BE2C (cell line): Measurements from ENCODE around the gene CCR5AS.

Source experiments
- DNase-seq: peaks from one replicate; pipeline ENCODE4 v3.0.0-alpha.2; 2020
- H3K27me3 ChIP-seq: fragments of 250-450 bp; sonication (Bioruptor Pico); 2 replicates; pipeline ENCODE4 v1.5.1; 2020; ENCODE audit warnings: mild to moderate bottlenecking
- H3K36me3 ChIP-seq: fragments of 250-450 bp; sonication (Bioruptor Pico); 2 replicates; pipeline ENCODE4 v1.5.1; 2020; ENCODE audit warnings: mild to moderate bottlenecking
- H3K4me1 ChIP-seq: fragments of 250-450 bp; sonication (Bioruptor Pico); 2 replicates; pipeline ENCODE4 v1.5.1; 2020
- H3K4me3 ChIP-seq: 2 replicates; pipeline ENCODE4 v1.5.1; 2011; ENCODE audit warnings: low read depth, low read length
- H3K9me3 ChIP-seq: fragments of 250-450 bp; sonication (Bioruptor Pico); 2 replicates; pipeline ENCODE4 v1.5.1; 2020
- TF ChIP-seq, protein P1 (sequence below): IDR thresholded peaks from 2 replicates; pipeline ENCODE4 v1.5.1; 2012; ENCODE audit warnings: mild to moderate bottlenecking, low read depth, low read length

CCR5AS gene

DNA sequence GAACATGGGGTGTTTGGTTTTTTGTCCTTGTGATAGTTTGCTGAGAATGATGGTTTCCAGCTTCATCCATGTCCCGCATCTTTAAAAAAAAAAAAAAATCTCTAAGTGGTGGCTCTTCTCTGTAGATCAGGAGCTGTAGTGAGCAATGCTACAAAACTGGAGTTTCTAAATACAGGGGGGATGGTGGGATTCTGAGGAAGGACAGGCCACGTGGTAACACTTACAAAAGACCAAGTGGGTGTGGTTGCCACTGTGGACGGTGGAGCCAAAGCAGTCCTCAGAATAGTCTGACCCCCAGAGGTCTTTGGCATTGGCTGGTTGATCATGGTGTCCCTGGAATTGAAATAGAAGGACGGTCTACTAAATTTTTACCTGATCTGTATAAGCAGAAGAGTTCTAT lies 7.9 kb upstream of the CCR5AS start:
- TF ChIP-seq, protein P1, sequence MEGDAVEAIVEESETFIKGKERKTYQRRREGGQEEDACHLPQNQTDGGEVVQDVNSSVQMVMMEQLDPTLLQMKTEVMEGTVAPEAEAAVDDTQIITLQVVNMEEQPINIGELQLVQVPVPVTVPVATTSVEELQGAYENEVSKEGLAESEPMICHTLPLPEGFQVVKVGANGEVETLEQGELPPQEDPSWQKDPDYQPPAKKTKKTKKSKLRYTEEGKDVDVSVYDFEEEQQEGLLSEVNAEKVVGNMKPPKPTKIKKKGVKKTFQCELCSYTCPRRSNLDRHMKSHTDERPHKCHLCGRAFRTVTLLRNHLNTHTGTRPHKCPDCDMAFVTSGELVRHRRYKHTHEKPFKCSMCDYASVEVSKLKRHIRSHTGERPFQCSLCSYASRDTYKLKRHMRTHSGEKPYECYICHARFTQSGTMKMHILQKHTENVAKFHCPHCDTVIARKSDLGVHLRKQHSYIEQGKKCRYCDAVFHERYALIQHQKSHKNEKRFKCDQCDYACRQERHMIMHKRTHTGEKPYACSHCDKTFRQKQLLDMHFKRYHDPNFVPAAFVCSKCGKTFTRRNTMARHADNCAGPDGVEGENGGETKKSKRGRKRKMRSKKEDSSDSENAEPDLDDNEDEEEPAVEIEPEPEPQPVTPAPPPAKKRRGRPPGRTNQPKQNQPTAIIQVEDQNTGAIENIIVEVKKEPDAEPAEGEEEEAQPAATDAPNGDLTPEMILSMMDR = no peak
- Histone ChIP-seq H3K9me3 (no peaks in the 10 kb centered on the region), H3K27me3 (no peaks in the 10 kb centered on the region), H3K4me1 (no peaks in the 10 kb centered on the region), H3K36me3 (no peaks in the 10 kb centered on the region), H3K4me3 (no peak overlapping the region)
- DNase-seq = no peak

DNA sequence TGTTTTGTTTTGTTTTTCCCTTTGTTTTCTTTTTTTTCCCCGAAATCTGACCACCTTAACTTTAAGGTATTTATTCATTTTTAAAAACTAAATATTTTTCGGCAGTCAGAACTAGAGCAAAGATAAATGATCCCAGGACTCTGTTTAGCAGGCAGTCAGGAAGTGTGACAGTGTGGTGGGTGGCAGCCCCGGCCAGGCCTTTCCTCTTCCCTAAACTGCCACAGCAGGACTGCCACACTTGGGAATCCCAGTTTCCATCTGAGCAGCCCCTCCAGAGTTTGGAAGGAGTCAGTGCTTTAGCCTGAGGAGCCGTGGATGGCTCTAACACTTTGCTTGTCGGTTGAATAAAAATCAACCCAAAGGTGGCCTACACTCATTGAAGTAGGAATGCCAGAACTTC lies 7.1 kb upstream of the CCR5AS start:
- H3K9me3 ChIP-seq = no peaks in the 10 kb centered on the region
- TF ChIP-seq, protein P1 = no peak
- DNase-seq = no peak
- H3K27me3 ChIP-seq = no peaks in the 10 kb centered on the region
- no peaks in the 10 kb centered on the region for H3K36me3 ChIP-seq
- H3K4me3 ChIP-seq = no peak overlapping the region
- H3K4me1 ChIP-seq = no peaks in the 10 kb centered on the region

DNA sequence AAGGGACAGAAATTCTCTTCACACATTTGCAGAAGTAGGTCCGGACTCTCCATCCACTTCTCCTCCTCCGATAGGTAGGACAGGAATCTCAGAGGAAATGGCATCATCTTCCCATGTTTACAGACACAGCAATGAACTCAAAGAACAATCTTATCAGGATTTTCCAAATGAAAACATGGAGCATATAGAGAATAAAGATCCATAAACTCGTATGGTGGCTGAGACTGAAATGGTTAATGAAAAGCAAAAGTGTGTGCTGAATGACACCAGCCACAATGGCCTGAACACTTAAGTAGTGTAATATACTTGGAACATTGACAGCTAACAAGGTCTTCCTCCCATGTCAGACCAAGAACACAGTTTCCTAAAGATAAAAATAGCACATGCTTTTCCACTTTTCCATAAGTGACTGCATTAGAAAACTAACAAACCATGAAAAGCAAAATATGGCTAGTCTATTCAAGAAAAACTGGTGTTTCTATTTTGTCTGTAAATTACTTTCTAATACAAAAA lies 6.0 kb upstream of the CCR5AS start:
- TF ChIP-seq, protein P1 = no peak
- Histone ChIP-seq H3K36me3 (no peaks in the 10 kb centered on the region), H3K27me3 (no peaks in the 10 kb centered on the region), H3K4me1 (no peaks in the 10 kb centered on the region), H3K4me3 (no peak overlapping the region), H3K9me3 (no peaks in the 10 kb centered on the region)
- no peak for DNase-seq

DNA sequence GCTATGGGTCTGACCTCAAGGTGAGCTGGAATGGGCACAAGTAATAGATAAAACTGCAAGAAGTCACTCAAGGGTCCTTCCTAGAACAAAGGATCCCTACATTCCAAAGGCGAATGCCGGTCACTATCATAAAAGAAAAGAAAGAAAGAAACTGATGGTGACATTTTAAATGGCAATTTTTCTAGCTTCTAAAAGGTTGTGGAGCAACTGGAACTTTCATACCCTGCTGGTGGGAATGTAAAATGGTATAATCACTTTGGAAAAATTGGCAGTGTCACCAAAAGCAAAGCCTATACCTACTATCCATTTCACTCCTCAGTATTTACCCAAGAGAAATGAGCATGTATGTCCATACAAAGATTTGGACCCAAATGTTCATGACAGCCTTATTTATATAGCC lies 4.4 kb upstream of the CCR5AS start:
- Histone ChIP-seq H3K4me1 (no peaks in the 10 kb centered on the region), H3K9me3 (no peaks in the 10 kb centered on the region), H3K36me3 (no peaks in the 10 kb centered on the region), H3K27me3 (no peaks in the 10 kb centered on the region), H3K4me3 (no peak overlapping the region)
- TF ChIP-seq, protein P1 = no peak
- no peak for DNase-seq

DNA sequence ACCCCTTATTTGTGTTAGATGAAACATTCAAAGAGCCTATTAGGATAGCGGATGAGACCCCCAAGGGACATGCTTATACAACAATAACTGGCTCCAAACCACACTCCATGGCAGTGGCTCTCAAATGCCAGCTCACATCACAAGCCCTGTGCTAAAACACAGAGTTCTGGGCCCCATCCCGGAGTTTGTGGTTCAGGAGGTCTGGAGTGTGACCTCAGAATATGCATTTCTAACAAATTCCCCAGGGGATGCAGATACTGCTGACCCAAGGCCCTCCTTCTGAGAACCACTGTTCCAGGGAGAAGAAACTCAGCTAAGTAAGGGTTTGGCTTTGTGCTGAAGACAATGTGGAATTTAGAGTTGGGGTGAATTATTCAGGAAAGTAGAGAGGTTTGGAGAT lies 3.8 kb upstream of the CCR5AS start:
- Histone ChIP-seq H3K27me3 (no peaks in the 10 kb centered on the region), H3K9me3 (no peaks in the 10 kb centered on the region), H3K4me1 (no peaks in the 10 kb centered on the region), H3K36me3 (no peaks in the 10 kb centered on the region), H3K4me3 (no peak overlapping the region)
- TF ChIP-seq, protein P1 = no peak
- no peak for DNase-seq

DNA sequence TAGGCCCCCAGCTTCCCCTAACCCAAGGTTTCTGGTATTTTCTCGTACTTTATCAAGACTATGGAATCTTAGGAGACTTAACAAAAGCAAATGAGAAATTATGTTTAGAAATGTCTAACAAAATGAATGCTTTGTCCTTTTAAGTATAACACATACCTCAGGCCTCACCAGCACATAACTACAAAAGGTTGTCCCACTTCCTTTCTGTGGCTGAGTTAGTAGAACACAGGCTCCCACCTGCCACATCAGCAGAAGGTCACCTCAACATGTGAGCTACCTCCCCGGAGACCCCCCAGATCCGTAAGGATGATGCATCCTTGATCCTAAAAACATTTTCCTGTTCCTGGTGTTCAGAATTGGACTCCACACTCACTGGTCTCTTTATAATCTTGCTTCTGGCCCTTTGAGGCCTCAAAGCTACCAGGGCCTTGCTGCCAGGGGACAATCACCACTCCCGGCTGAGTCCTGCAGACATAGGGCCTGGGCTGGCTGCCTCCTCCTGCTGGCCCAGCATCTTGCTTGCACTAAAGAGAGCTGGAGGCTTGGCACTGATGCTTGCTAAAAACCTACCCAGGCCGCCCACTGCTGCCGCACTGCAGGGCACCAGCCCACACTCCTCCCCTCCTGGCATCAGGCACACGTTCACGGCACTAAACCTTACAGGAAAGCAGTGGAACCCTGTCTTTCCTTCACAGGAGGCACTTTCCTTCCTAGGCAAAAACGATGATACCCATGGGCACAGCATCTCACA lies 3.0 kb upstream of the CCR5AS start:
- no peak for DNase-seq
- H3K27me3 ChIP-seq = no peaks in the 10 kb centered on the region
- no peak overlapping the region for H3K4me3 ChIP-seq
- TF ChIP-seq, protein P1 = no peak
- no peaks in the 10 kb centered on the region for H3K36me3 ChIP-seq
- H3K4me1 ChIP-seq = no peaks in the 10 kb centered on the region
- H3K9me3 ChIP-seq = no peaks in the 10 kb centered on the region
